GM18508 (cell line): ENCODE measurements around the gene FOXN1.

ENCODE experiments used
- ATAC-seq: cut with Tn5 transposase; IDR thresholded peaks from one replicate; pipeline ENCODE4 v1.9.1; 2021; ENCODE audit warnings: moderate number of reproducible peaks; ENCODE audit not compliant: insufficient read depth, unreplicated experiment

Gene FOXN1

GRCh38 chr17:28540231-28540630 lies 34.1 kb downstream of the FOXN1 start:
- no peak for ATAC-seq

GRCh38 chr17:28541439-28541838 lies 35.3 kb downstream of the FOXN1 start:
- ATAC-seq, result no peak

GRCh38 chr17:28544402-28545140 lies 38.4 kb downstream of the FOXN1 start:
- ATAC-seq, result no peak

DNA sequence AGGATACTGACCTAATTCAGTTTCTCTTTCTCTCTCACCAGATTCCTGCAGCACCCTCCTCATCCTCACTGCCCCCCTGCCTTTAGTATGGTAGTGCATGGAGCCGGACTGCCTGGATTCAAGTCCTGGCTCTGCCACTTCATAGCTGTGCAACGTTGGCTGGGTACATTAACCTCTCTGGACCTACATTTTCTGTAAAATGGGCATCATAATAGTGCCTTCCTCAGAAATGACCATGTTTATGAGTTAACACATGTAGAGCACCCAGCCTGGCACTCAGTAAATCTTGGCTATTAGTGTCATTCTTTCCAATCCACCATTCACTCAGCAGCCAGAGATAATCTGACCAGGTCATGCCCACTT lies 39.0 kb downstream of the FOXN1 start:
- ATAC-seq, result no peak

- ATAC-seq, result no peak
Measured at GRCh38 chr17:28545787-28546415, 39.8 kb downstream of the FOXN1 start.

DNA sequence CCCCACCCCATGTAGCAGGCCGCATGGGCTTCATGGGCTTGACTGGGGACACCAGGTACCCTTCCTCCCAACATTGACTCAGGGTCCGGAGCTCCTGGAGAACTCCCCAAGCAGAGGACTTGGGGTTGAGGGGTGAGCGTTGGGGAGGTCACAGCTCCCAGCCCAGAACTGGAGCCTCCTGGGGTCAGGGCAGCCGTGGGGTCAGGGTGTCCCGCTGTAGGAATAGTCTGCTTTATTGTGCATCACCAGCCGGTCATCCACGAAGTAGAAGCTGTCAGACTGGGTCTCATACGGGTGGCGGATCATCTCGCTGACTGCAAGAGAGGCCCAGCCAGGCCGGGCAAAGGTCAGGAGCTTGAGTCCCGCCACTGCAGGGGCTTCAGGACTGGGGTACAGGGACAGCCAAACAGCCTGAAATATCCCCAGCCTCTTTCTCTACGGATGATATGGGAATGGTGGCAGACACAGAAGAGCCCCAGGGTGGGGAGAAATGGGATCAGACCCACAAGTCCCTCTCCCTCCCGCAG lies 41.0 kb downstream of the FOXN1 start:
- no peak for ATAC-seq

- no peak for ATAC-seq
Measured at GRCh38 chr17:28547623-28548416, 41.7 kb downstream of the FOXN1 start.

DNA sequence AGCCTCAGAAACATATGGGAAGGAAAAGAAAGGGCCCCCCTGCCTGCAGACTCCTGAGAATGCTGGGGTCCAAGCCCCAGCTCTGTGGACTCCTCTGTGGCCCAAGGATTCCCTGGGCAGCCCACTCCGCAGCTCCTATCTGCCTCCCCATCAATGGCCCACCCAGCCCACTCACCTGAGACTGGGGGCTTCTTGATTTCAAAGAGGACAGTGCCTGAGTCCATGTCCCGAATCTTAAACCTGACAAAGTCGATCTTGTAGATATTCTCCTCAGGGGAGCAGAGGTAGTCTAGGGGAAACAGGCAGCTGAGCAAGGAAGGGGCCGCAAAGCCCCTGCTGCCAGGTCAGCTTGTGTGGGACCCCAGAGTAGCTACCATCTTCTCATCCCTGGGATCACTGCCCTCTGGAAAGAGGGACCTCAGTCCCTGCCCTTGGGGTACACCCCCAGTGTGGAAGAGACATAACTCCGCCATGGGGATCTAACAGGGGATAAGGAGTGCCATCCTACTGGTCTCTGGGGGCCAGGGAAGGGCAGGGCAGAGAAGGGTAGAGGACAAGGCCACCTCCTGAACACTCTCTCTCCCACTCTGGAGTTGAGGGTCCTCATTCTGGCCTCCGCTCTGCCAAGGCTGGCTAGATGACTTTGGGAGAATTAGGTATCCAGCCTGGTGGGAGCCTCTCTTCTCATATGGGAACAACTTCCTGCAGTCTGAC lies 42.4 kb downstream of the FOXN1 start:
- no peak for ATAC-seq

GRCh38 chr17:28549236-28550132 lies 43.3 kb downstream of the FOXN1 start:
- no peak for ATAC-seq

GRCh38 chr17:28550858-28551257 lies 44.7 kb downstream of the FOXN1 start:
- no peak for ATAC-seq

- ATAC-seq, result no peak
Measured at GRCh38 chr17:28551421-28552175, 45.5 kb downstream of the FOXN1 start.

- ATAC-seq, result no peak
Measured at GRCh38 chr17:28552176-28552999, 46.2 kb downstream of the FOXN1 start, which contains the start of gene UNC119. Gene UNC119, minus strand, starts transcription at chr17:28552624. Its CDS starts 67 bp downstream, at chr17:28552557.

- no peak for ATAC-seq
Measured at GRCh38 chr17:28553000-28553505, 46.9 kb downstream of the FOXN1 start.

GRCh38 chr17:28554565-28554964 lies 48.4 kb downstream of the FOXN1 start:
- ATAC-seq, result no peak

GRCh38 chr17:28555022-28555421 lies 48.9 kb downstream of the FOXN1 start:
- no peak for ATAC-seq

DNA sequence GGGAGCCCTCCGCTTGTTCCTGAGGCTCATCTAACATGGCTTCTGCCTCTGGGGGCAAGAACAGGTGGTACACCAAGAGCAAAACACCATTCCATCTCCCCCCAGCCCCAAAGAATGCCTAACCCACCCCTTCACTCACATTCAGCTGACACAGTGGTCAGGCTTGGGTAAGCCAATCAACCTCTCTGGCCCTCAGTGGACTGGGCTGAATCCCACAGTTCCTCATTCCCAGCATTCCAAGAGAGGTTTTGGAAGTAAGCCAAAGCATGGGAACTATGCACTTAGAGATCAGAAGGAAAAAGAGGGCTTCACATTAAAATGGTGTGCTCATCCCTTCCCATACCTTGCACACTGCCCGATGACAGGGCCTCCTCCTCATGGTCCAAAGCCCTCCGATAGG lies 57.3 kb downstream of the FOXN1 start:
- no peak for ATAC-seq

- no peak for ATAC-seq
Measured at GRCh38 chr17:28567604-28568003, 61.5 kb downstream of the FOXN1 start.

GRCh38 chr17:28569446-28569845 lies 63.3 kb downstream of the FOXN1 start:
- no peak for ATAC-seq
